ENCODE results near the gene LPAR3.

- TF ChIP-seq CTCF (conservative IDR thresholded peaks at IDR 0.05; ENCODE audit: low read depth, low read length) (no peak), EZH2phosphoT487 (IDR thresholded peaks at IDR 0.05; ENCODE audit: borderline replicate concordance, low read length) (no peak), EZH2 (IDR thresholded peaks at IDR 0.05; ENCODE audit: low read length, unreplicated experiment) (no peak)
Observed at GRCh38 chr1:84853741-84854721, 39.0 kb downstream of the LPAR3 start.

Data from PC-3 (cell line).